HEK293 (cell line): ENCODE results near the gene TAPBP.

ENCODE experiments used
- GFI1B ChIP-seq: fragments of 450-650 bp; formaldehyde crosslinking; IDR thresholded peaks from 2 replicates; pipeline ENCODE4 v1.5.1; 2016; ENCODE audit warnings: missing biosample characterization, missing genetic modification characterization
- ZFP69B ChIP-seq: fragments of 450-650 bp; formaldehyde crosslinking; IDR thresholded peaks from 2 replicates; pipeline ENCODE4 v1.5.1; 2016; ENCODE audit warnings: missing biosample characterization, missing genetic modification characterization
- ZNF184 ChIP-seq: fragments of 450-650 bp; IDR thresholded peaks from 2 replicates; pipeline ENCODE4 v1.5.1; 2018; ENCODE audit warnings: missing biosample characterization, mild to moderate bottlenecking, missing genetic modification characterization
- ZNF211 ChIP-seq: fragments of 450-650 bp; formaldehyde crosslinking; IDR thresholded peaks from 2 replicates; pipeline ENCODE4 v1.5.1; 2016; ENCODE audit warnings: low read depth, missing biosample characterization, missing genetic modification characterization
- ZSCAN30 ChIP-seq: fragments of 450-650 bp; IDR thresholded peaks from 2 replicates; pipeline ENCODE4 v1.5.1; 2018; ENCODE audit warnings: missing biosample characterization, mild to moderate bottlenecking, missing genetic modification characterization, moderate library complexity
- TF ChIP-seq, protein P1 (sequence below): fragments of 450-650 bp; formaldehyde crosslinking; IDR thresholded peaks from 2 replicates; pipeline ENCODE4 v1.5.1; 2017; ENCODE audit warnings: missing biosample characterization, missing genetic modification characterization
- TF ChIP-seq, protein P2 (sequence below): IDR thresholded peaks from 2 replicates; pipeline ENCODE4 v1.6.1; 2011; ENCODE audit warnings: mild to moderate bottlenecking, low read depth, low read length, borderline replicate concordance

Gene TAPBP

DNA sequence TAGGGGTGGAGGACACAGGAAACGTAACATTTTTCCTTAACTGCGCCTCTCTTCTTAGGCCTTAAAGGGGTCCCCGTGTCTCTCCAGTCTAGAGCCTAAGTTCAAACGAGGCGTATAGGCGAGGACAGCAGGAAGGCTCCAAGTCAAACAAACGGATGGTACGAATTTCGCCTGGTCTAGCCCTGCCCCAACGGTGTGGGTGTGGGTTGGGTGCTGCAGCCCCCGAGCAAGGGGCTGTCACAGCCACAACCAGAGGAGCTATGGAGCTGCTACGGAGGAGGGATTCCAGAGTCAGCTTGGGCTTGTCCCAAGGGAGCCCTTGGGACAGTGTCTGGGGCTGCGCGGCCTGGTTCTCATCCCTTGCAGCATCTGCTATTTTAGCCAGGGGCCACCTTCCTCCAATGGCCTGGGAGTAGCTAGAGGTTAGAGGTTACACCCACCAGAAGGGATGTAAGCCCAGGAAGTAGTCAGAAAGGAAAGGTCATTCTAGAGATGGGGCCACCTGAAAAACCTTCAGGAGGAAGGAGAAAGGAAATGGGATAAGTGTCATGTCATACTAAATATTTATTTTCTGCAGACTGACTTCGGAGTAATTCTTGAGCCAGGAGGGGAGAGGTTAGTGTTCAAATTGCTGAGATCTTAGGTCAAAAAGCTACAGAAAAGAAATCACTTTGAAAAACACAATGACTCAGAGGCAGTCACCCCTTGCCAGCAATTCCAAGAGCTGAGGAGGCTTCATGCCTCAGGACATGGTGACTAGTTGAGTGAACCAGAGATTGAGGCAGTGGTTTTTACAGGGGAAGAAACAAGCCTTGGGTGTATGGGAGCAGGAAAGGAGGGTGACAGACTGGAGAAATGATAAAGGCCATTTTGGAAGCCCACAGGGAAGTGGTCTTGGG, 63.9 kb downstream of the TAPBP start (continued):
- TF ChIP-seq, protein P1, sequence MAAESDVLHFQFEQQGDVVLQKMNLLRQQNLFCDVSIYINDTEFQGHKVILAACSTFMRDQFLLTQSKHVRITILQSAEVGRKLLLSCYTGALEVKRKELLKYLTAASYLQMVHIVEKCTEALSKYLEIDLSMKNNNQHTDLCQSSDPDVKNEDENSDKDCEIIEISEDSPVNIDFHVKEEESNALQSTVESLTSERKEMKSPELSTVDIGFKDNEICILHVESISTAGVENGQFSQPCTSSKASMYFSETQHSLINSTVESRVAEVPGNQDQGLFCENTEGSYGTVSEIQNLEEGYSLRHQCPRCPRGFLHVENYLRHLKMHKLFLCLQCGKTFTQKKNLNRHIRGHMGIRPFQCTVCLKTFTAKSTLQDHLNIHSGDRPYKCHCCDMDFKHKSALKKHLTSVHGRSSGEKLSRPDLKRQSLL: peak; percentile 63; the same call in 1 of the 2 replicates
- TF ChIP-seq ZSCAN30: 0 out of 2 replicates have a peak, but pooled peaks have one; percentile 13
- TF ChIP-seq GFI1B (tag by site-specific recombination): 0 out of 2 replicates have a peak, but pooled peaks have one; percentile 26
- TF ChIP-seq ZNF184 (tag by site-specific recombination): peak; percentile 25; the same call in 1 of the 2 replicates
- 0 out of 2 replicates have a peak, but pooled peaks have one; percentile 36 for TF ChIP-seq ZFP69B (tag by site-specific recombination)
- TF ChIP-seq ZNF211 (tag by site-specific recombination): no peak
- TF ChIP-seq, protein P2, sequence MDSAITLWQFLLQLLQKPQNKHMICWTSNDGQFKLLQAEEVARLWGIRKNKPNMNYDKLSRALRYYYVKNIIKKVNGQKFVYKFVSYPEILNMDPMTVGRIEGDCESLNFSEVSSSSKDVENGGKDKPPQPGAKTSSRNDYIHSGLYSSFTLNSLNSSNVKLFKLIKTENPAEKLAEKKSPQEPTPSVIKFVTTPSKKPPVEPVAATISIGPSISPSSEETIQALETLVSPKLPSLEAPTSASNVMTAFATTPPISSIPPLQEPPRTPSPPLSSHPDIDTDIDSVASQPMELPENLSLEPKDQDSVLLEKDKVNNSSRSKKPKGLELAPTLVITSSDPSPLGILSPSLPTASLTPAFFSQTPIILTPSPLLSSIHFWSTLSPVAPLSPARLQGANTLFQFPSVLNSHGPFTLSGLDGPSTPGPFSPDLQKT: no peak
